GM18951 (cell line): ENCODE data around the gene GAREM2.

Experiments used
- POLR2A ChIP-seq: IDR thresholded peaks from 4 replicates; pipeline ENCODE4 v1.6.1; 2011; ENCODE audit warnings: mild to moderate bottlenecking; ENCODE audit not compliant: insufficient read length, insufficient read depth; ENCODE audit errors: extremely low read depth
- in situ Hi-C: fragments of 300-500 bp; cut with MboI; formaldehyde crosslinking; loops from one replicate; pipeline ENCODE4 v1.12.0; 2022; ENCODE audit warnings: low sequenced_read_pairs, mixed read lengths, inconsistent platforms; ENCODE audit not compliant: unreplicated experiment

Gene GAREM2

DNA sequence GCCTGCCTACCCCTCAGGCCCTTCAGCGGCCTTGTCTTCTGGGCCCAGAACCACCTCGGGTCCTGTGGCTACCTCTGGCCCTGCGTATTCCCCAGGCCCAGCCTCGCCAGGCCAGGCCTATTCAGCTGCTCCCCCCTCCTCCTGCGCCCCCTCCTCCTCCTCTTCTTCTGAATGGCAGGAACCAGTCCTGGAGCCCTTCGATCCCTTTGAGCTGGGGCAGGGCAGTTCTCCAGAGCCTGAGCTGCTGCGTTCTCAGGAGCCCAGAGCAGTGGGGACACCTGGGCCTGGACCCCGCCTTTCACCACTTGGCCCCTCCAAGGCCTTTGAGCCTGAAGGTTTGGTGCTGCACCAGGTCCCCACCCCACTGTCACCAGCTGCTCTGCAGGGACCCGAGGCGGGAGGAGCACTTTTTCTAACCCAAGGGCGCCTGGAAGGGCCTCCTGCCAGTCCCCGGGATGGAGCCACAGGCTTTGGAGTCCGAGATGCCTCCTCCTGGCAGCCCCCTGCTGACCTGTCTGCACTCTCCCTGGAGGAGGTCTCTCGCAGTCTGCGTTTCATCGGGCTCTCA lies 14.7 kb downstream of the GAREM2 start:
- no peak for TF ChIP-seq POLR2A
- in situ Hi-C loops: no loop called here

DNA sequence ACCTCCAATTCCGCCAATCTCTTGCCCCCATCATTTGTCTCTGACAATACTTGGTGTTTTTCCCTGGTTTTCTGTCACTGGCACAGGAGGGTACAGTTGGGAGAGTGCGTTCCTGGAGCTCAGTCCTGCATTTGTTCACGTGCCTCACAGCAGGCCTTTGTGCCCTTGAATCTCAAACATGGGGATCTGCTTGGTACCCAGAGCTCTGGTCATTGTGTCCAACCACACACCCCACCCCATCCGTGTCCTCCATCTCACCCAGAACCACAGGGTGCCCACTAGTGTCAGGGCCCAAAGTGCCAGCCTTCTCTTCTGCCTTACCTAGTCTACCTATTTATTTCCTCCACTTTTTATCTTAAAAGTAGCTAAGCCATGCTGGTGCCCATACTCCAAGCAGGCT lies 16.2 kb downstream of the GAREM2 start:
- TF ChIP-seq POLR2A: no peak
- in situ Hi-C loops: no loop called here

DNA sequence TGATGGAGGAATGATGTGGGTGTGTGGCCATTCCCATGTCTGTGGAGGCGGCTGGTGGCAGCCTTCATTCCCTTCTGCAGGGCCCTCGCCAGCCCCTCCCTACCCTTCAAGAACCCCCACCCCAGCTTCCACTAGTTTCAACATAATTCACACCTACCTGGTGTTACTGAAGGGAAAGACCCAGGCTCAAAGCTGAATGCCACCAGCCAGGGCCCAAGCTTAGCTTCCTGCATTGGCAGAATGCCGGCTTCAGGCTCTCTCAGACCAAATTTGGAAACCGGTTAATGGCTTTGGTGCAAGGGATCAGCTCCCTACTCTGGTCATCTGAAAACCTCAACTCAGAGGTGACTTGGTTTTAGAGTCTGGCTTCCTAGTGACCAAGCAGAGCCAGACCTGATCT lies 16.9 kb downstream of the GAREM2 start:
- peak; percentile 20 for TF ChIP-seq POLR2A
- in situ Hi-C loops: no loop called here

DNA sequence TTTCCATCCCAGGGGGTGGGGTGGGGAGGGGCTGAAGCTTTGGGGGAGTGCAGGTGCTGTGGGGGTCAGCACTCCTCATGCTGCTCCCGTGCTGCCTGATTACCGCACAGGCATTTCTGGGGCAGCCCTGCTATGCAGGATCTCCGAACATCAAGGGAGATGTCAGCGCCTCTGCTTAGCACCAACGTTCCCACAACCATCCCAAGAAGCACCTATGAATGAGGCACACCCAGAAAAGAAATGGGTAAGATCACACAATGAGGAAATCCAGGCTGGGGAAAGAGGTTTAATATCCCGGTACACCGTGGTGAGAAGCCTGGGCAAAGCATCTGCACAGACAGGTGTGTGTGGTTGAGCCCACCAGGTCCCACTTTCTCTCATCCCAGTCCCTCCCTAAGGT lies 17.5 kb downstream of the GAREM2 start:
- TF ChIP-seq POLR2A: no peak
- in situ Hi-C loops: no loop called here

DNA sequence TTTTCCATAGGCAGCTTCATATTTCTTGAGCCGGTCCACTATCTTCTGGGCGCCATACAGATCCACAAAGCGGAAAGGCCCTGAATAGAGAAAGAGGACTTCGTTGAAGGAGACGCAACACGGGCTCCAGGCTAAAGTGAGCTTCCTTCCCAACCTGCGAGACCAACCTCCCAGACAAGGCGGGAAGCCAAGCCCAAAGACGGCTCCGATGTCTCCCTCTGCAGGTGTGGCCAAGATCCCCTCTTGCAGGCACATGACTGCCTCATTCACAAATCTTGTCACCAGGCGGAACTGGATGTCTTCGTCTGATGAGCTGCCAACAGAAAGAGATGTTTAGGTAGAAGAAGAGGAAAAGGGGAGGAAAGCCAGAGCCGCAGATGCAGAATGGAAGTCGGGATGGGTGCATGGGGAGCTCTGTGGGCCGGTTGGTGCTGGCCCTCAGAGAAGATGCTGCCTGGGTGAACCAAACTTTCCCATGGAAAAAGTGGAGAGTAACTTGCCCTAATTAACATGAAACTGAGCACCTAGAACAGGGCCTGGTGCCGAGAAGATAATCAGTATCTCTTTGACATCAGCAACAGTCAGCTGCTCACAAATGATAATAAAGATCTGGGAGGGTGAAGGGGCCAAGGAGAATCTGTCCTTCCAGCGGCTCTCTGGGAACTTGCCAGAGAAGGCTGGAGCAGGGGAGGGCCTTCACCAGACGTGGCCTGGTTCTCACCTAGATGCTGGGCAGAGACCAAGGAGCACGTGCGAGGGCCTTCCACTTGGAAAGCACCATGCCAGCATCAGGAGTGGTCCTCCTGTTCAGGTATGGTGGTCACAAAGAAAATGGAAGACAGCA lies 18.6 kb downstream of the GAREM2 start:
- TF ChIP-seq POLR2A: no peak
- in situ Hi-C loops: no loop called here

DNA sequence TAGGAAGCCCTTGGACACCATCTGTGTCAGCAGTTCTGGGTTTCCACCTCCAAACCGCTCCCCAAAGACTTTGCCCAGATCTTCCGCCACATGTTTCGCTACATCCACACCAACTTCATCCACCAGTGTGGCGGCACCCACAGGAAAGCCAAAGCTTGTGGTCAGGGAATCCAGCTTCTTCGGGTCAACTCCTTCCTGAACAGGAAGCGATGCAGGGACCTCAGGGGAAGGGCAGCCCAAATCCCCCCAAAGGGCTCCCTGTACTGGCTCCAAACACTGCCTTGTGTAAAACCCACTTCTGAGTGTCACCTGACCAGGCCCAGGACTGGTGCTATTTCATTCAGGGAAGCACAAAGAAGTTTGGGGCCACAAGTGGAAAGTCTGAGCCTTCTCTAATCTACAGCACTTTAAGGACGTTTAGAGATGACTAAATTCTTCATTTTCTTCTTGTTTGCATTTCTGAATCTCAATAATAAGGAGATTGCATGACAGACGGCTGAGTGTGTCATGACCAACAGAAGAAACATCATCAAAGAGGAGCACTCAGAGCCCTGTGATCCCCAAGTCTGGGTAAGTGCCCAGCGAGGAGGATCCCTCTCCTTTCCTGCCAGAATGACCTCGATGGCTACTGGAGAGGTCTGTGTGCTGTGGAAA lies 20.8 kb downstream of the GAREM2 start:
- TF ChIP-seq POLR2A: no peak

DNA sequence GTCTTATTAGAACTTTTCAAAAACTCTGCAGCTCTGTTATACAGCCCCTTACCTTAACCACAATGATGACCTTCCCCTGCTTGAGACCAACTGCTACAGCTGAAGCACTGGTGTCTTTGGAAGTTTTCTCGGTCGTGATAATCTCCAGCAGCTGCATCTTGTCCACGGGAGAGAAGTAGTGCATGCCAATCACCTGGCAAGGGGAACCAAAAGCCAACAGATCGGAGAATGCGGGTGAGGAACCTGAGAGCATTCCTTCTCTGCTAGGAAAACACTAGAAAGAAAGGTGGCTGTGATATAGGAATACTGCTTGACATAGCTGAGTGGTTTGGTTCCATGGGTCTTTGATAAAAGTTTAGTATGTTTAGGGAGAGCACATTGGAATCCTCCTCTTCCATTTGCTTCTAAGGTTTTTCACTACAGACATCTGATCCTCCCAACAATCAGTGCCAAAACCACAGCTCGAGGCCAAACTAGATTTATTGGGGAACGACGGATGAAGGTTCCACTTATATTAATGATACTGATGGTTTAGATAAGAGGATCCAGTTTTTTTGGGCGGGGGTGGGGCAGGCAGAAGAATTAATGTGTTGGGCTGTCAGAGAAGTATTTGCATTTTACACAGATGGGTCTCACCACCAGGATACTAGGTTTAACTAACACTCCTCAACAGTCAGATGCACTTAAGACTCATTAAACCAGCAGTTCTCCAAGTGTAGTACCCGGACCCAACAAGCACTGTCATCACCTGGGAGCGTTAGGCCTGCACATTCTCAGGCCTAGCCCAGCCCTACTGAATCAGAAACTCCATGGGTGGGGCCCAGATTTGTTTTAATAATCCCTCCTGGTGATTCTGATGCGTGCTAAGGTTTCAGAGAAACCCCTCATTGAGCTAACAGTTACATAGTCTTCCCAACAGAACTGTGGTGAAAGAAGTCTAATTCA lies 22.4 kb downstream of the GAREM2 start:
- no peak for TF ChIP-seq POLR2A
- in situ Hi-C loops: no loop called here

More for the DNA sequence above, 20.8 kb downstream of the GAREM2 start:
- in situ Hi-C loops: no loop called here

DNA sequence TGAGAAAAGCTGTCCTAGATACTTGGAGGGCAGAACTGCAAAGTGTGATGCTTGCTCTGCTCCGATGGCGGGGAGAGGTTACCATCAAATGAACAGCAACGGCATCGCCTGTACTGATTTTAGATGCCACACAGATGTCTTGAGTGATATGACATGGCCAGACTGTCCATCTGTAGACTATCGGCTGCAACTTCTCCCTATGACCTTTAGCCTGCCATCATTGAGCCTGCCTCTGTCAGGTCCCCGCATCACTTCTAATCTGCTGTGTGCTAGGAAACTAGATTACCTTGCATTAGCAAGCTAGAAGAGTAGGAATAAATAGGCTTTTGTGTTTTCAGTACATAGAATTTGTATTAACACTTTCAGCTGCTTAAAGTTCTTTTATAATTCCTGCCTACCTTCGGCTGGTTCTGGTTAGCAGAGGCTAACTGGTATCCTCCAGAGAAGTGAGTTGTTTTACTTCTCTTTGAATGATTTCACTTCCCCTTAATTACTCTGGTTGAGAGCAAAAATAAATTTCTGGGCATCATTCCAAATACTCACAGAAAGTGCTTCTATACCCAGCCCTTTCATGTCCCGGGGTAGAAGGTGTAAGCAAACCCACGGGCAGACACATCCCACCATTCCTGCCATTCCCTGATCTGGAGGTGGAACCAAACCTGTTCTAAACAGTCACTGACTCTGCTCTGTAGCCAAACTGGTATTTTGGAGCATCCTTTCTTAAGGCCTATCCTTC lies 24.0 kb downstream of the GAREM2 start:
- in situ Hi-C loops: no loop called here
- no peak for TF ChIP-seq POLR2A

DNA sequence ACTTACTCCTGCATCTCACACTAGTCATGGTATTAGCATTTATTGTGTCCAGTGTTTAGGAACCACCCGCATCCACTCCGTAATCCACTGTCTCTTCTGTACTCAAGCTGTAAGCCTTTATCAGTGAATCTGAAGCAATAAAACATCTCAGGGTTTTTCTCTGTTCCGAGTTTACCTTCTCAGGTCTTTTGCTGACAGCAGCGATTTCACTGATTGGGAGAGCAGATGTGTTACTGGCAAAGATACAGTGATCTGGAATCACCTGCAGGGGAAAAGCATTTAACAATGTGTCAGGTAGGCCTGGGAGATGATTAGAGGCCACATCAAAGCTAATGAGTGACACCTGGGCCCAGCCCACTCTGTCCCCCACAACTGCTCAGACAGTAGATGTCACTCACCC lies 24.6 kb downstream of the GAREM2 start:
- no peak for TF ChIP-seq POLR2A
- in situ Hi-C loops: no loop called here

DNA sequence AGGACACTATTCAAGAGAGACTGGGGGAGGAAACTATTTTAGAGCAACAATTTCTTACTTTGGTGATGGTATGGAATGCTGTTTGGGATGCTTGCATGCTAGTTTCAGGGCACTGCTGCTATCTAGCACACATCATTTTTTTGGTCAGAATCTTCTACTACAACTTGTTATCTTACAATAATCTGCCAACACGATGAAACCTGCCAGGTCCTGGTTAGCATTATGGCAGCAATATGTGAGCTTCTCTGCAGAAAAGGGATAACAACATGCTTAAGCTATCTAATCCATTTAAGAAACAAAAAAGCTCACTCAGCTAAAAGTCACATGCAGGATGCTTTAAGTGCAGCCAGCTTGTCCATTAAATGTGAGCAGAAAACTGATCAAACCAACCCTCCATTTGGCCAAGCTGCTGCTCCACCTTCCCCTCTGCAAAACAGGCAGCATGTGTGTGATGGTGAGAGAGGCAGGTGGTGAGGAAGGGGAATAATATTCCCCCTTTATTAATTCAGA lies 30.1 kb downstream of the GAREM2 start:
- no peak for TF ChIP-seq POLR2A
- in situ Hi-C loops: no loop called here

DNA sequence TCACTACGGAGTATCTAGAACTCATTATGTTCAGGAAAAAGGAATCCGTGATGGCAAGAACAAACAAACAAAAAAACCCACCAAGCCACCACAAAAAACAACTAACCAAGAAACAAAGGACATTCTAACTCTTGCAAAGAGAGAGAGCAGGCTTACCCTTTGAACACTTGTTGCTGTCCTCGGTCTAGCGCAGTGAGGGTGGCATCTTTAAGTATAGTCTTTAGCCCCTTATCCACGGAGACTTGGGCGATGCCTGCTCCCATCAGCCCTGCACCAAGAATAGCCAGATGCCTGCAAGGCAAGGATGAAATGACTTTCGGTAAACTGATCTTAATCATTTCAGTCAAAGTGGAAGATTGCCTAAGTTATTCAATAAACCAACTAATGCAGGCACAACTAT lies 31.0 kb downstream of the GAREM2 start:
- in situ Hi-C loops: no loop called here
- no peak for TF ChIP-seq POLR2A

DNA sequence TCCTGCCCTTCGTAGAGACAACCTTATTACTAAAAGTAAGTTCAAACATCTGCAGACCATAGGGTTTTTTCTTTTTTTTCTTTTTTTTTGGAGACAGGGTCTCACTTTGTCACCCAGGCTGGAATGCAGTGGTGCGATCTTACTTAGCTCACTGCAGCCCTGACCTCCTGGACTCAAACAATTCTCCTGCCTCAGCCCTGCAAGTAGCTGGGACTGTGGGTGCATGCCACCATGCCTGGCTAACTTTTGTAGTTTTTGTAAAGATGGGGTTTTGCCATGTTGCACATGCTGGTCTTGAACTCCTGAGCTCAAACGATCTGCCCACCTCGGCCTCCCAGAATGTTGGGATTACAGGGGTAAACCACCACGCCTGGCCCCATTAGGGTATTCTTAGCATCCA lies 39.1 kb downstream of the GAREM2 start:
- TF ChIP-seq POLR2A: no peak
- in situ Hi-C loops: no loop called here
